Activated T-helper 17 cell treated with anti-CD3 and anti-CD28 coated beads, Interleukin-2, amount 50 U/mL, for 72 hours (primary cell): ENCODE data around the gene NCOA7. TPM values are rescaled to one million over a fixed set of nuclear protein-coding genes. Genes with fewer than 3 reads are reported as not detected.
A peak's percentile ranks its signal among the peaks of the same experiment; 100 is the strongest.
"Not testable (repeated sequence)": the region's sequence is repeated elsewhere in the genome, so short reads cannot be mapped to it uniquely, and the experiment has no call there.

ENCODE experiments used
- ATAC-seq: fragments of 150-1000 bp; cut with Tn5 transposase; replicated peaks from 2 replicates; pipeline ENCODE4 v1.10.0; 2021; ENCODE audit warnings: mild to moderate bottlenecking, moderate library complexity
- H3K27ac Mint-ChIP-seq: one replicate; pipeline ENCODE4 v1.8.0; 2022; ENCODE audit warnings: mixed read lengths
- H3K27me3 Mint-ChIP-seq: one replicate; pipeline ENCODE4 v1.8.0; 2022; ENCODE audit warnings: mixed read lengths
- H3K36me3 Mint-ChIP-seq: one replicate; pipeline ENCODE4 v1.8.0; 2022; ENCODE audit warnings: low read depth, mild to moderate bottlenecking, mixed read lengths
- H3K4me1 Mint-ChIP-seq: one replicate; pipeline ENCODE4 v1.8.0; 2022; ENCODE audit warnings: mixed read lengths
- H3K4me3 Mint-ChIP-seq: one replicate; pipeline ENCODE4 v1.8.0; 2022; ENCODE audit warnings: mild to moderate bottlenecking, mixed read lengths
- H3K9me3 Mint-ChIP-seq: one replicate; pipeline ENCODE4 v1.8.0; 2022; ENCODE audit warnings: mixed read lengths
- total RNA-seq, 2 donors: library from RNA; stranded (reverse); gene quantifications; one replicate each; pipeline ENCODE4 v1.2.3, GENCODE V29; 2022

Gene NCOA7
- total RNA-seq, 2 donors from 2014 or later, result 44.6 to 59.9 TPM

- H3K4me1 Mint-ChIP-seq, result peaks cover 5% of the 10 kb centered on the region
- no peak overlapping the region for H3K27ac Mint-ChIP-seq
- no peaks in the 10 kb centered on the region for H3K36me3 Mint-ChIP-seq
- H3K27me3 Mint-ChIP-seq, result no peaks in the 10 kb centered on the region
- no peaks in the 10 kb centered on the region for H3K9me3 Mint-ChIP-seq
- no peak overlapping the region for H3K4me3 Mint-ChIP-seq
- peak; percentile 91 for ATAC-seq
These were observed 17.1 kb upstream of the NCOA7 start for GRCh38 chr6:125773387-125774341.

DNA sequence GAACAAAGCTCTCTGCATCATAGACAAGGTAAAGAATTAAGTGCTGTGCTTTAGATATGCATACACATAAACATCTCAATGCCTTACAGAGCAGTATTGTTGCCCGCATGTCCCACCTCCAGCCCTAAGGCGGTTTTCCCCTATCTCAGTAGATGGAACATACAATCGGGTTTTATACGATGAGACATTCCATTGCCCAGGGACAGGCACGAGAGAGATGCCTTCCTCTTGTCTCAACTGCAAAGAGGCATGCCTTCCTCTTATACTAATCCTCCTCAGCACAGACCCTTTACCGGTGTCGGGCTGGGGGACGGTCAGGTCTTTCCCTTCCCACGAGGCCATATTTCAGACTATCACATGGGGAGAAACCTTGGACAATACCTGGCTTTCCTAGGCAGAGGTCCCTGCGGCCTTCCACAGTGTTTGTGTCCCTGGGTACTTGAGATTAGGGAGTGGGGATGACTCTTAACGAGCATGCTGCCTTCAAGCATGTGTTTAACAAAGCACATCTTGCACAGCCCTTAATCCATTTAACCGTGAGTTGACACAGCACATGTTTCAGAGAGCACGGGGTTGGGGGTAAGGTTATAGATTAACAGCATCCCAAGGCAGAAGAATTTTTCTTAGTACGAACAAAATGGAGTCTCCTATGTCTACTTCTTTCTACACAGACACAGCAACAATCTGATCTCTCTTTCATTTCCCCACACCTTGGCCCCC, 14.5 kb upstream of the NCOA7 start:
- not testable (repeated sequence) for H3K27ac Mint-ChIP-seq, H3K4me3 Mint-ChIP-seq, H3K36me3 Mint-ChIP-seq, H3K27me3 Mint-ChIP-seq, H3K9me3 Mint-ChIP-seq, ATAC-seq, H3K4me1 Mint-ChIP-seq

DNA sequence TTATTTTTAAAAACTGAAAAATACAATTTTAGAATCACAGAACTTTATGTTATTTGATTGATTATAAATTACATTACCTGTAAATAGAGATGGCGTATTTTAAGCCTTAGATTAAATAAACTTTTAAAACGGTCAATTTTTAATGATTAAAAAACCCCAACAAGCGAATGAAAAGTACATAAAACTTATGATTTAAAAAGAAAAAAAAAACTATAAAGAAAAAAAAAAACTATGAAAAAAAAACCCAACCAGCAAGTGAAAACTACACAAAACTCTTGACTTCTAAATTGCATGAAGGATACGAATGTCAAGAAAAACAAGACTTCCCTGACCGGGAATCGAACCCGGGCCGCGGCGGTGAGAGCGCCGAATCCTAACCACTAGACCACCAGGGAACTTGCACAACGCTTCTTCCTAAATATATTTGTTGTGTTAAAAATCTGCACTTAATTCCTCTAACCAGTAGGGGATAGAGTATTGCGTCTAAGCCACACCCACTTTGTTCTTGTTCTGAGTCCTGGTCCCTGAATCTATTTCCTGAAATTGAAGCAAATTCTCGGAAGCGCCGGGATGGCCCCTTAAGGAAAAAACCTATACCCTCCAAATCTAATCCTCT, 10.7 kb upstream of the NCOA7 start:
- no peak overlapping the region for H3K27ac Mint-ChIP-seq
- no peaks in the 10 kb centered on the region for H3K9me3 Mint-ChIP-seq
- H3K4me1 Mint-ChIP-seq, result peaks cover 8% of the 10 kb centered on the region
- H3K27me3 Mint-ChIP-seq, result no peaks in the 10 kb centered on the region
- H3K4me3 Mint-ChIP-seq, result no peak overlapping the region
- no peaks in the 10 kb centered on the region for H3K36me3 Mint-ChIP-seq
- ATAC-seq, result peak; percentile 83

DNA sequence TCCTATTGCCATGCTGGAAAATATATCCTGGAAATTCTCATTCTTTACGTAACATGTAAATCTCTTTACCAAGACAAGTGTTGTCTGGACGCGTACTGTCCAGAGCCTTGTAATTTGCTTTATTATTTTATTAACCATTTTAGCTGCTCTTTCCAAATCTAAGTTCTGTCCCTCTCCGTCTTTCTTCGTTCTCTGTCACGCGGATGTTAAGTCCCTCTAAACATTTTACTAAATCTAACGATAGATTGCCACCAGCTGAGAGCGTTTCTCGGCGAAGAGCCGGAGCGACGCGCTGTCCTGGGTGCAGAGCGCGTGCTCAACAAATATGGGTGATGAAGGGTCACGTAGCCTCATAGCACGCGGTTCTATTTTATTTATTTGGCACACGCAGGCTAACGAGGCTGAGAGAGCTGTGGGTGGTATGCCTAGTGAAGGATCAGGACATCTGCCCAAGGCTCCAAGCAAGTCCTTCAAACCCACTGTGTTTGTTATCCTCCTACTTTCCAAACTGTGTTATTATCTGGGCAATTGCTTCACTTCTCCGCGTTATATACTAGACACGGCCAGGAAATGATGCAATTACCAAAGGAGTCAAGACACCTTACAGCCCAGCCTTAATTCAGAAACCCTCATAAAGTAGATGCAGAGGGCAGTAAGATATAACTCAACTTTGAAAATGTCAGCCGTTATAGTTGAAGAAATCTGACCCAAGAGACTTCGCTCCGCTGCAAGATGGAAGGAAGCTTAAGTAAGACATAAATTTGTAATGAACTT, 10.0 kb upstream of the NCOA7 start:
- no peaks in the 10 kb centered on the region for H3K27me3 Mint-ChIP-seq
- ATAC-seq, result peak; percentile 82
- H3K9me3 Mint-ChIP-seq, result no peaks in the 10 kb centered on the region

GRCh38 chr6:125781314-125781868, 9.4 kb upstream of the NCOA7 start:
- H3K27me3 Mint-ChIP-seq, result no peaks in the 10 kb centered on the region
- H3K27ac Mint-ChIP-seq, result no peak overlapping the region
- peaks cover 9% of the 10 kb centered on the region for H3K36me3 Mint-ChIP-seq
- no peaks in the 10 kb centered on the region for H3K9me3 Mint-ChIP-seq
- H3K4me1 Mint-ChIP-seq, result peaks cover 8% of the 10 kb centered on the region
- no peak overlapping the region for H3K4me3 Mint-ChIP-seq
- peak; percentile 65 for ATAC-seq

More for the DNA sequence above, 10.0 kb upstream of the NCOA7 start:
- H3K4me1 Mint-ChIP-seq, result peaks cover 8% of the 10 kb centered on the region
- peaks cover 2% of the 10 kb centered on the region for H3K36me3 Mint-ChIP-seq
- no peak overlapping the region for H3K27ac Mint-ChIP-seq
- H3K4me3 Mint-ChIP-seq, result no peak overlapping the region

DNA sequence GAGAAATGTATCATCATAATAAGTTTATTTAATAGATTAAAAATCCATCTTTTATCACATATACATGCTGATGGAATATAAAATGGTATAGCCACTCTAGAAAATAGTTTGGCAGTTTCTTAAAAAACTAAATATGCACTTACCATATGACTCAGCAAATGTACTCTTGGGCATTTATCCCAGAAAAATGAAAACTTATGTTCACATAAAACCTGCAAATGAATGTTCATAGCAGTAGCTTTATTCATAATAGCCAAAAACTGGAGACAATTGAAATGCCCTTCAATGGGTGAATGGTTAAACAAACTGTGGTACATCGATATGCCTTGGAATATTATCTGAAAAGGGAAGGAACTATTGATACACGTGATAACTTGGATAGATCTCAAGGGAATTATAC, 6.4 kb upstream of the NCOA7 start:
- no peak overlapping the region for H3K4me3 Mint-ChIP-seq
- H3K9me3 Mint-ChIP-seq, result no peaks in the 10 kb centered on the region
- H3K27me3 Mint-ChIP-seq, result no peaks in the 10 kb centered on the region
- H3K36me3 Mint-ChIP-seq, result peaks cover 24% of the 10 kb centered on the region
- ATAC-seq, result no peak
- no peak overlapping the region for H3K27ac Mint-ChIP-seq
- H3K4me1 Mint-ChIP-seq, result peaks cover 10% of the 10 kb centered on the region

- Mint-ChIP-seq H3K27ac (no peak overlapping the region), H3K36me3 (peaks cover 40% of the 10 kb centered on the region), H3K27me3 (no peaks in the 10 kb centered on the region), H3K4me1 (peaks cover 15% of the 10 kb centered on the region), H3K9me3 (no peaks in the 10 kb centered on the region), H3K4me3 (no peak overlapping the region)
- ATAC-seq, result no peak
These were observed 3.0 kb upstream of the NCOA7 start for GRCh38 chr6:125787791-125788190.

DNA sequence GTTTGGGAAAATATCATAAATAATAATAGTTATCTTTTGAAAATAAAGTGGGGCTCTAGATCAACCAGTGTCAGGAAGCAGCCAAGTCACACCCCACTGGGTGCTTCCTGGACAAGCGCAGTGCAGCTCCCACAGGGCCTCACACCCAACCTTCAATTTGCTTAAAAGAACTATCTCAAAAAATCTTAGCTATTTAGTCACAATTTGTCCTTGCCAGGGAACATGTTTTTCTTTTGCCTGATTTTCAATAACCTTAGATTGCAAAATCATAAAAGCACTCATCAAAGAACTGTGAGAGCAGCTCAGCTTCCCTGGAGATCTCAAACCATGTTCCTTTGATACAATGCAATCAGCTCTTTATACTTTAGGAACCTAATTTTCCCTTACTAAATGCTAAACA, 1.6 kb upstream of the NCOA7 start:
- Mint-ChIP-seq H3K4me3 (peak overlapping the region; percentile 92), H3K27ac (peak overlapping the region; percentile 94), H3K4me1 (peaks cover 27% of the 10 kb centered on the region), H3K27me3 (no peaks in the 10 kb centered on the region), H3K36me3 (peaks cover 52% of the 10 kb centered on the region), H3K9me3 (no peaks in the 10 kb centered on the region)
- no peak for ATAC-seq

DNA sequence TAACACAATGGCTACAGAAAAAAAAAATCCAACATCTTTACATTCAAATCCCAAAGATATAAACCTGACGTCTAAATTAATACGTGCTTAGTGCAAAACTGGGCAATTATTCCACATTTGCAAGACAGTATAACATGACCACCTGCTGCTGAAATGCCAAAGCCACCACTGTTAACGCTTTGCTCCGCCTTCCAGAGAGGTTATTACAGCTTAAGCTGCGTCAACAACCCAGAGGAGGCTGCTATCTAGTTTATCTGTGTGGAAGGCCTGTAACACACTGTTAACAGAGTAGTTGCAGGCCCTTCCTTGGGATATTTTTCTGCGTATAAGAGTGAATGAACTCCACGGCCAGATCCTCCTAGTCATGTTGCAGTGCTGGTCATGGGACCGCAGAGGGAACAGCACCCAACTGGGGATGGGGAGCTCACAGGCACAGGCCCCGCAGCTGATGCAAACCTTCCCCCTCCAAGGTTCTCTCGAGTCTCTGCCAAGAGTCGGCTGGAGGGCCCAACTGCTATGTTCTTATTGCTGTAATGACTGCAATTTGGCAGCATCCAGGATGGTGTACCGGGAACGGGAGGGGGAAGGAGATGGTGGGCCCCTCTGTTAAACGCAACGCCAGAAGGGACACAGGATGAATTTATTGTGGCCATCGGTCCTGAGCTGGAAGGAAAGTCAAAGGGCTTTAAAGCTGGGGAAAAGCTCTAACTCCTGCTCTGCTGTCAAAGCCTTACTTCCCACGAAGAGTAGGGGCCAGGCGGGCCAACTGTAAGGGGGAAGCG, 993 bp upstream of the NCOA7 start:
- Mint-ChIP-seq H3K9me3 (no peaks in the 10 kb centered on the region), H3K4me1 (peaks cover 31% of the 10 kb centered on the region), H3K4me3 (peak overlapping the region; percentile 92), H3K27ac (peak overlapping the region; percentile 94), H3K27me3 (no peaks in the 10 kb centered on the region), H3K36me3 (peaks cover 52% of the 10 kb centered on the region)
- ATAC-seq, result peak; percentile 28

- Mint-ChIP-seq H3K36me3 (peaks cover 53% of the 10 kb centered on the region), H3K9me3 (no peaks in the 10 kb centered on the region), H3K4me3 (peak overlapping the region; percentile 92), H3K27ac (peak overlapping the region; percentile 93), H3K4me1 (peaks cover 38% of the 10 kb centered on the region), H3K27me3 (no peaks in the 10 kb centered on the region)
- ATAC-seq, result peak; percentile 23
These were observed 525 bp downstream of the NCOA7 start for GRCh38 chr6:125791151-125791819.

- peak overlapping the region; percentile 92 for H3K4me3 Mint-ChIP-seq
- H3K9me3 Mint-ChIP-seq, result no peaks in the 10 kb centered on the region
- no peak for ATAC-seq
- H3K36me3 Mint-ChIP-seq, result peaks cover 48% of the 10 kb centered on the region
- no peaks in the 10 kb centered on the region for H3K27me3 Mint-ChIP-seq
- peak overlapping the region; percentile 93 for H3K27ac Mint-ChIP-seq
- H3K4me1 Mint-ChIP-seq, result peaks cover 38% of the 10 kb centered on the region
These were observed 1.0 kb downstream of the NCOA7 start for GRCh38 chr6:125791820-125792165.

DNA sequence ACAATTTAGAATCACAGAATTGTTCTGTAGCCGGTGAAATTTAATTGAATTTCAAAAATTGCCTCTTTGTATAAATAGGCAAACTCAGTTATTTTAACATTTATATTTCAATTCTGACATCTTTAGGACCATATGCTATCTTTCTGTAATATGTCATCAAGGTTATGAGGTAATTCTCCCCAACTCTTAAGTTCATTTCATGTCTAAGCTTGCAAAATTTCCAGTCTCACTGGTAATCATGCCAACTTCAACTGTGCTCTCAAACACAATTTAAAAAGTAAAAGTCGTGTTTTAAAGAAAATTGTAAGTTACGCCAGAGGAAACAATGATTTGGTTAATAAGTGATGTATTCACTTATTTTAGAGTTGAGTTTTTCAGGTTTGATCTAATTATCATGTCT, 1.4 kb downstream of the NCOA7 start:
- no peaks in the 10 kb centered on the region for H3K27me3 Mint-ChIP-seq
- peak overlapping the region; percentile 92 for H3K4me3 Mint-ChIP-seq
- H3K9me3 Mint-ChIP-seq, result no peaks in the 10 kb centered on the region
- H3K4me1 Mint-ChIP-seq, result peaks cover 38% of the 10 kb centered on the region
- peak overlapping the region; percentile 93 for H3K27ac Mint-ChIP-seq
- H3K36me3 Mint-ChIP-seq, result peaks cover 44% of the 10 kb centered on the region
- no peak for ATAC-seq

GRCh38 chr6:125792680-125793079, 1.9 kb downstream of the NCOA7 start:
- Mint-ChIP-seq H3K4me3 (peak overlapping the region; percentile 92), H3K4me1 (peaks cover 42% of the 10 kb centered on the region), H3K36me3 (peaks cover 45% of the 10 kb centered on the region), H3K9me3 (no peaks in the 10 kb centered on the region), H3K27ac (peak overlapping the region; percentile 93), H3K27me3 (no peaks in the 10 kb centered on the region)
- ATAC-seq, result no peak
